HG02885 (cell line): ENCODE measurements around the gene CYP4X1.
"Not testable (repeated sequence)": the region's sequence is repeated elsewhere in the genome, so short reads cannot be mapped to it uniquely, and the experiment has no call there.

Experiments
- ATAC-seq: cut with Tn5 transposase; IDR thresholded peaks from one replicate; pipeline ENCODE4 v1.9.1; 2021; ENCODE audit warnings: mild to moderate bottlenecking; ENCODE audit not compliant: unreplicated experiment, poor library complexity

Gene CYP4X1

GRCh38 chr1:47069080-47069479 is 45.6 kb downstream of the CYP4X1 start:
- not testable (repeated sequence) for ATAC-seq

GRCh38 chr1:47069509-47069908 is 46.0 kb downstream of the CYP4X1 start:
- not testable (repeated sequence) for ATAC-seq

- ATAC-seq: not testable (repeated sequence)
Measured at GRCh38 chr1:47089356-47089755, 65.9 kb downstream of the CYP4X1 start.

GRCh38 chr1:47091476-47091875 is 68.0 kb downstream of the CYP4X1 start:
- not testable (repeated sequence) for ATAC-seq
